Fibroblast of skin of back (primary cell): ENCODE measurements around the gene LDLRAD1. TPM values are rescaled to one million over a fixed set of nuclear protein-coding genes. Genes with fewer than 3 reads are reported as not detected.
"Not testable (repeated sequence)": the region's sequence is repeated elsewhere in the genome, so short reads cannot be mapped to it uniquely, and the experiment has no call there.

Source experiments
- DNase-seq: peaks from one replicate; pipeline ENCODE4 v3.0.0-alpha.2; 2013
- polyA plus RNA-seq, 2 experiments: library from polyadenylated mRNA; unstranded; fragments of 120-200 nt; gene quantifications; one replicate each; pipeline ENCODE4 v1.2.1, GENCODE V29; 2013; ENCODE audit not compliant: insufficient read length in 2 of 2

LDLRAD1 gene, protein sequence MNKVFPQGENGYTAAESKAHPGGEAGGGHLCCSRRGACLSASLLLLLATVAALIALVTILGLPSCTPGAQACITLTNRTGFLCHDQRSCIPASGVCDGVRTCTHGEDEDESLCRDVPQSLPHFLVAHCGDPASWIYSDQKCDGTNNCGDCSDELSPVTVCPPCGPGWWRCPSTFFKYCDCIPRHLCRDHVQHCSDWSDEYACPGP
- not detected for polyA plus RNA-seq (2013, experiment 1 of 2; ENCODE audit: insufficient read length)
- not detected for polyA plus RNA-seq (2013, experiment 2 of 2; ENCODE audit: insufficient read length)

DNA sequence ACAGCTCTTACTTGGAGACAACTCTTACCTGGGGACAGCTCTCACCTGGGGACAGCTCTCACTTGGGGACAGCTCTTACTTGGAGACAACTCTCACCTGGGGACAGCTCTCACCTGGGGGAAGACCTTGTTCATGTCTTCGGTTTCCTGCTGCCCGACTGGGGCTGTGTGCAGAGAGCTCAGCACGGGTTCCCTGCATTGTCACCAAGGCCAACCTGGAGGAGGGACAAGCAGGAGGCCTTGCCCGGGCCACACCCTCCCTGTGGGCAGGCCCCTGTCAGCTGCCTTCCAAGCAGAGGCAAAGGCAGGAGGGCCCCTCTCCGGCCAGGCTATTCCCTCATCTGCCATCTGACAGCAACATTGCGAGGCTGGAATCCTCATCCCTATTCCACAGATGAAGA, at the start of gene LDLRAD1:
TSS of gene LDLRAD1 (minus strand) at position 208 of the 400 bp plus-strand sequence. CDS start at position 134, 74 bp downstream.
- no peak for DNase-seq

DNA sequence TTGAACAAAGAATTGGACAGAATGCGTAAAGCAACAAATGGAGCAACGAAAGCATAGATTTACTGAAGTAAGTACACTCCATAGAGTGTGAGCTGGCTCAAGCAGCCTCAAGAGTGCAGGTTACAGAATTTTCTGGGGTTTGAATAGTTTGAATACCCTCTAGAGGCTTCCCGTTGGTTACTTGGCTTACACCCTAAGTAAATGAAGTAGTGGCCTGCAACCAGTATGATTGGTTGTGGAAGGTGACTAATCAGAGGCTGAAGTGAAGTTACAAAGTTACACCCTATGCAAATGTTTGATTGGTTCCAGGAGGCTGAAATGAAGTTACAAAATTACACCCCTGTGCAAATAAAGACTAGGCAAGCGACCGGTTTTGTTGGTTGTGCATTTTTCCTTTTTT, 46.3 kb upstream of the LDLRAD1 start:
- peak; percentile 18 for DNase-seq

DNA sequence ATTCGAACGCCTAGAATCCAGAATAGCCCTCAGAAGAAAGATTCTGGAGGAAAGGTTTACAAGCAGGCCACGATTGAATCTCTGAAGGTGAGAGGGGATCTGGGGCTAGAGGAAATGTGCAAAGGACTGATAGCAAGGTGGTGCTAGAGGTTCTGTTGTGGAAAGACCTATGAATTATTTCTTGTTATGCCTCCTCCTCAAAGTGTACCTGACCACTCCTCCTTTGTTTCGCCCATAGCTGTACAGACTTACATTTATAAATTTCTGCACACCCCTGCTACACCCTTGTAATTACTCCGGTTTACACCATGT, 36.4 kb upstream of the LDLRAD1 start:
- DNase-seq: no peak

DNA sequence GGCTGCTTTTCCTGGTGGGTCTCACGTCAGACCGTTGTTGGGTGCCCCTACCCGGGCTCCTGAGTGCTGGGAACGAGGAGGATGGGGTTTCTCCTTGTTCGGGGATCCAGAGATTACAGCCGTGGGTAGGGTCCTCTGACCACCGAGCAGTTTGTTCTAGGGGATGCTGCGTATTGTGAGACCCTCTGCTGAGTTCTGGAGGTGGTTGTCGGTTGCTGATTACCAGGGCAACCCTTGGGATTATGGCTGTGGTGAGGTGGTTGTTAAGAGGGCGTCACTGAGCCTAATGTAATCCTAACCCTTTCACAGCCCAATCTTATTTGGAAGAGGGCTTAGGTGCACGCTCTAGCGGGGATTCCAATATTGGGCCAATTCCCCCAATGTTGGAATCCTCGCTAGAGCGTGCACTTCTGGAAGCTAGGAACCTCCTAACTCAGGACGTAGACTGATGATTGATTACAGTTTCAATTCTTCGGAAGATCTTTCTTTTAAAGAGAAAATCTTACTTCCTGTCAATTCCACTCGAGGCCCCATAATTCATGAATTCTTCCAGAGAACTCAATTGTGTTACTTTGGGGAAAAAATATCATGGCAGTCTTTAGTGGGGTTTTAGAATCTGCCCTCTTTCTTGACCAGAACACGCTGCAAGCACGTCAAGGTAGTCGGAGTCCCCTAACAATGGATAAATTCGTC, 35.9 kb upstream of the LDLRAD1 start:
- peak; percentile 11 for DNase-seq

DNA sequence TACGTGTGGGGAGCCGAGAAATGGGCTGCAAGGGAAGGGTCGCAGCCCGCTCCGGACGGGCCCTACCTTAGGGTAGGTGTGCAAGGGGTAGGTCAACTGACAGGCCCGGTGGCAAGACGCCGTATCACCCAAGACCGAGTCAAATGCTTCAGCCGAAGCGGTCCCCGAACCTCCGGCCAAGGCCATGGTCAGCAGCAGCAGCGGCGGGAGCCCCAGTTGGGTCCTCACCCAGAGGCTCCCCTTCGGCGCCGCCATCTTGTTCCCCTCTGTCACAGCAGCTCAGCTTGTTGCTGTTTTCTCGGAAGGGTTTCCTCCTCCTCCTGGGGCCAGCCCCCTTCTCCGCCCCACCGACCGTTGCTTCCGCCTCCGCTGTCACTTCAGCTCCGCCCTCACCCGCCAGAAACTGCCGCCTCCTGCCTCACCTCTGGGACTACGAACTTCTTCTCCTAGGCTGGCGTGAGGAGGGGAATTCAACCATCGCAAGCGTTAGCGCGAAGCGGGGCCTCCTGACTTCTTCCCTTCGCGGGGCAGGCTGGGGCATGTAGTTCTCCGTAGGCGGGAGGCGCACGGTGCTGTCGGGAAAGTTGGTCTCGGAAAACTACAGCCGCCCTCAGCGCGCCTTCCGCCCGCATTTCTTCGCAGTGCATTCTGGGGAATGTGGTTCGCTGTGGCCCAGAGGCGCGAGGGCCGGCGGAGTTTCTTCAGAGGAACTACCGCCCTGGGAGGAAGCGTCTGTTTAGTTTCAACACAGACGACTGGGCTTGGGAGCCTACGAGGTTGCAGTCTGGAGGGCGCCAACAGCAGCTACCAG, 35.2 kb upstream of the LDLRAD1 start, which contains the start of the genes TCEANC2 and TMEM59:
TSS of gene TCEANC2 (plus strand) at position 675 of the 811 bp plus-strand sequence. CDS start 815 bp downstream, outside the sequence.
TSS of gene TMEM59 (minus strand) at position 271 of the 811 bp plus-strand sequence. CDS start at position 255, 16 bp downstream.
- peak; percentile 100 for DNase-seq

DNA sequence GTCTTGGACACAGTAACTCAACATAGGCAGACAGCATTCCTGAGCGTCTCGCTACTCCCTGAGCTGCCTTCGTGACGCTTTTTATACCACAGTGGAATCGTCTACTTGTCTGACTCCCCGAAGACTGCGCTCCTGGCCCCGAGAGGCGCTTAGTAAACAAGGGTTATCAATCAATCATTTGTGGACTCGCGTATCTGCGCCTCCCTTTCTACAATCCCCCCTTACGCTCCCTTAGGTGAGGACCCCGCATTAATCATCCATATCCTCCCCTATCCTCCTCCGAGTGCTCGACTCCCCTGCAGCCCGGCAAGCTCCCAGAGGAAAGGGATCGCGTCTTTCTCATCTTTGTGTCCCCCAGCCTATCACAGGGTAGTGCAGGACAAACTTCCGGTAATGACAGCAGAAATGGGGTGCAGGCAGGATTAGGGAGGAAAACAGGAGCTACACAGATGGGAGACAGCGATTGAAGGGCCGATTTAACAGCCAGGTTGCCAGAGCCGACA, 34.5 kb upstream of the LDLRAD1 start:
- peak; percentile 72 for DNase-seq

DNA sequence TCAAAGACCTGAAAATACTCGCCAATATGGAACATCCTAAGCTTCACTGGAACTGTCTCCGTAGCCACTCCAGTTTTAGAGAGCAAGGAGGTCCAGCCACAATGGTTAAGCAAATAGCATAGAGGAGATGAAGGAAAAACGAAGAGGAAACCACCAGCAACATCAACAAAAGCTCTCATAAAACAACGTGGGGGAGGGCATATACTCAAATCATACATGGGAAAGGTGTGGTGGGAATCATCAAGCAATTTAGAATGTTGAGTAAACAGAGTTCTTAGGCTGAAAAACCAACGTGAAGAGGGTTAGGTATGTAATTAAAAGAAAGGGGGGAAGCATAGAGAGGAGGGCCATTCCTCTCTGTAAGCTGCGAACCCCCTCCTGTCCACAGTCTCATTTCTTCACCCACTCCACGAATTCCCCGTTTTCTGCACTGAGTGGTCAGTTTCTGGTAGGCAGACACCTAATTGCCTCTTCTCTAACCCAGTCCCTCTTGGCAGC, 34.0 kb upstream of the LDLRAD1 start:
- DNase-seq: no peak

DNA sequence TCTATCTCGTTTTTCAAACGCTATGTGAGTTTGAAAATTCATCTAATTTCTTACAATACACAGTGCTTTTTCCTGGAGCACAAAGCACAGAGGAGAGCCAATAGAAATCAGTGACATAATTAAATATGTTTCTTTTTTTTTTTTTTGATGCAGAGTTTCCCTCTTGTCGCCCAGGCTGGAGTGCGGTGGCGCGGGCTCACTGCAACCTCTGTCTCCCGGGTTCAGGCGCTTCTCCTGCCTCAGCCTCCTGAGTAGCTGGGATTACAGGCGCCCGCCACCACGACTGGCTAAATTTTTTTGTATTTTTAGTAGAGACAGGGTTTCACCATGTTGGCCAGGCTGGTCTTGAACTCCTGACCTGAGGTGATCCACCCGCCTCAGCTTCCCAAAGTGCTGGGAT, 32.4 kb upstream of the LDLRAD1 start:
- DNase-seq: not testable (repeated sequence)

DNA sequence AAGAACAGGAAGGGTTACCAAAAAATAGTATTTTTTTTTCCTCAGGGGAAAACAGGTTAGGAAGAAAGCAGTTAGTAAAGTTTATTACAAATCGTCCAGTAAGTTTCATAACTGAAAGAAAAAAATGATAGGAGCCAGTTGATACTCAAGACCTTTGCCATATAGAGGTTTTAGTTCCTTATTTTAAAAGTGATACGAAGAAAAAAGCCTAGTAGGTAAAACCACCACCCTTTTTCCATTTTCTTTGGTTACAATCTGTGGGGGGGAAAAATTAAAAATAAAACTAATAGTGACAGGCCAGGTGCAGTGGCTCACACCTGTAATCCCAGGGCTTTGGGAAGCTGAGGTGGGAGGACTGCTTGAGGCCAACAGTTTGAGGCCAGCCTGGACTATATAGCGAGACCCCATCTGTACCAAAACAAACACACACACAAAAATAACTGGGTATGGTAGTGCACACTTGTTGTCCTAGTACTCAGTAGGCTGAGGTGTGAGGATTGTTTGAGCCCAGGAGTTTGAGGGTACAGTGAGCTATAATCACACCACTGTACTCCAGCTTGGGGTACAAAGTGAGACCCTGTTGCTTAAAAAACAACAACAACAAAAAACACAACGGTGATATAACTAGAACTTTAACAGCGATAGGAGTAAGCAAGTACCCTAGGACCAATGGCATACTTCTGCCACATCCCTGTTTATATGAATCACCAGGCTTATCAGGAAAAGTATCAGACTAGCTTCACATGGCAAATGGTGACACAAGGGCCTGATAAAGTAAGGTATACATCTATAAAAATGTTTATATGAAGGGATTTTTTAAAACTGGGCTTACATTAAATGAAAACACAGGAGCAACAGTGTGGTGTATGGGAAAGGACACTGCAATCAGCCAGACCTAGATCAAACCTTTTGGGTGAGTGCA, 29.7 kb upstream of the LDLRAD1 start:
- DNase-seq: no peak

DNA sequence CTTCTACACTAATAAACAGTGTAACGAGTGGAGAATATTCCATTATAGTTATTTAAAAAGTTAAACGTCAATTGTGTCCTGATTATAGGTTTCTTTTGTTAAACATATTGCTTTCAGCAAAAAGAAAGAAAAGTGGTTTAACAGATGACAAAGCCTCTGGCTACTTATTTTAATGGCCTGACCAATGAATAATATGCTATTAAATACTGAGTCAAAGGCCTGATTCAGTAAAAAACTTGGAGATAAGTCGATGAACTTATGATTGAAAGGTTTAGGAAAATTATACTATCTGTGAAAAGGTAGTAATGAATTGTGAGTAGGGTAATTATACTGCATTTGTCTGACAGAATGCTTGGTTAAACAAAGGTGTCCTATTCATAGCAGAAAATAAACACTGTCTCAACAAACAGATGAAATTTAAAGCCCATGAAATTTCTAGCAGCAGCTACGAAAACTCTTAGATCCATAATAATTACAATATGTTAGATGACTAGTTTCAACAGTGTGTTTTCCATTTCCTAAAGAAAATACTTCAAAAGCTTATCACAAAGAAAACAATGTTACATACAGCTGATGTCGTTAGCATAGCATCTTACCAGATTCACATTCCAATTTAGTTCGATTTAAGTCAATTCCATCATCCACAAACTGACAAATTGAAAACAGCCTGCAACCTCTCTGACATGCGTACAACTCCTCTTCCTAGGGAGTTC, 28.8 kb upstream of the LDLRAD1 start:
- peak; percentile 50 for DNase-seq

DNA sequence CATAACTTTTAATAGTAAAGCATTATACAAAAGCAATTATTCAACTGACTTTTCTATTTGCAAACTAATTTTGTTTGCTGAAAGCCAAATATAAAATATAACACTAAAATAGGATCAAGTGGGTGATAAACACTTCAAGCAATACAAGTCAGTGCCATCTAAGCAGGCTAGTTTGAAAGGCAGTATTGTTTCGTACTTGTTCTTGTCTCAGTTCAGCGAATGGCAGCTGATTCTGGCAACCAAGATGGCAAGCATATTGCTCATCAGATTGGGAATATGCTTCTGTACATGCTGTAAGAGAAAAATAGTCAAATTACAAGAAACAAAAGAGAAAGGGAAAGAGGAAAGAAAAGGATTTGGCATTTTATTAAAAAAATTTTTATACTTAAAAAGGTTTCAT, 27.5 kb upstream of the LDLRAD1 start:
- no peak for DNase-seq

DNA sequence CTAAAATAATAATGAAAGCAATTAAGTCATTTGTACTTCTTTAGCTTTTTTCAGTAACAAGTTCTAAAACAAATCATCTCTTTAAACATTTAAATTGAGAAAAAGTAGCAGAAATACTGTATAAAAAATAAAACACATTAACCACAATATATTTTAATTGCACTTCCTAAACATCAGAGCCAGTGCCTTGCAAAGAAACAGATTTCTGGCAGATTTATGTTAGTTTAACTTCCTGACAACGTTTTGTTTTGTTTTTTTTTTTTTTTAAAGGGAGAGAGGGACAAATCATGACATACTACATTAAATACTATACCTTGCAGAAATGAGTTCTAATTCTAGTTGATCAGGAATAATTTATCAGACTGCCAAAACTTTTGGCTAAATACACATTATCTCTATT, 23.8 kb upstream of the LDLRAD1 start:
- DNase-seq: no peak

DNA sequence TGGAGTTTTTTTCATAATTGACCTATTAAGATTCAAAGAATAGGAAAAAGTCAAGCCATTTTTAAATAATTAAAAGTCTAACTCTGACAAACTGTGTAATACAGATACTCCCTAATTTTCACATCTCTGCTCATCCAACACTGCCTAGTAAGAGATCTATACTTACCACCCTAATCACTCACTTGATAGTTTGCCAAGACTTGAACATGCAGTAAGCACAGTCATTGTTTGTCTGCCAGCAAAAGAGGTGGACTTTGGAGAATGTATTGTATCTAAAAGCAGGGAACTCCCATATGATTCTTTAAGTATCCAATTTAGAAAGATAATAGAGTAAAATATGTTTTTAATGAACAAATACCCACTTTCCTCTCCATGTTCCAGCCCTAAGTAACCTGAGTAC, 19.5 kb upstream of the LDLRAD1 start:
- DNase-seq: peak; percentile 11

DNA sequence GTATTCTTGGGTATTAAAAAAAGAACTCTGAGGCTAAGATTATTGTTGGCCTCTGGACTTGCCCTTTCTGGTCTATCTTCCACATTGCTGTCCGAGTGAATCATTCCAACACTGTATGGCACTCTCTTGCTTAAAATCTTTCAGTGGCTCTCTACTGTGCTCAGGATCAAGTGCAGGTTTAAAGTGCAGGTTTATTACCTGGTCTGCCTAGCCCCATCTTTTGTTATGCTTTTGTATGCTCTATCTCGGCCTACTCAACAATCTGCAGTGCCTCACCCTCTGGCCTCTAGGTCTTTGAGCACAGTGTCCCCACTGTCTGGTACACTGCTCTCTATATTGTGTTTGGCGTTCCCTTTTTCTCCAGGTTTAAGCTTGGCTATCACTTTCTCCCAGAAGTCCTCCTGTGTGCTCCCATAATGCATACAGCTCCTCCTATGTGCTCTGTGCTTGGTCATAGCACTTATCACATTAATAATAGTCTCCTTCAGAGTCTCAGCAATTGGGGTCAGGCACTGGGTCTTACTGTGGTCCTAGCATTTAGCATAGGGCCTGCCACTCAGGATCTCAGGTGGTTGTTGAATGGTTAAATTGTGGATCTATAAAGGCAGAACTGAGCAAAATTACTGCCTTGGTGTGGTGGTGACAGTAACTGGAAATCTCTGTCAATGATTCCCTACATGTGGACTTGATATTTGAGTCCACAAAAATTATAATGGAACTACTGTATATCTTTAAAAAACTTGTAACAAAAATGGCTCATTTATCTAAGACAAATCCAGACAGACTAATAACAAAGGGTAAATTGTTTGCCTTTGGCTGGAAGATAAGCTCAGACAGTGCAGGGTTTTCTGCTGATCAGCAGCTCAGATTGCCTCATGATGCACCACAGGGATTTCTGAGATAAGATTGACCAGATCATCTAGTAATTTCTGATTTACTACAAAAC, 10.6 kb upstream of the LDLRAD1 start:
- no peak for DNase-seq

DNA sequence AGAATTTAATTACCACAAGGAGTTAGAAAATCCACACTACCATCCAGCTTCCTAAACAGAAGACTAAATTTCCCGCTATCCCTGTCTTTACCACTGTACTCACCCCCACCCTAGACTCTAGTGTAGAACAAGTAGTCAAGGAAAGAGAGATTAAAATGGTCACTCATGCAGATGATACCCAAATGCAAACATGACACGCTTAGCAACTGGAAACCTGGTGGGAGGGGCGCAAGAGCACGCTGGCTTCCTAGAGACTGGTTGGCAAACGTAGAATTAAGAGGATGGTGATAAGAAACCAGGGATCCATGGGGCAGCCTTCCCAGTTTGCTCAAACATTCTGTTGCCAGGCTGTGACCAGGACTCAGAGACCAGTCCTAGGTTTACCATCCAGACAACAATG, 9.9 kb upstream of the LDLRAD1 start:
- no peak for DNase-seq

DNA sequence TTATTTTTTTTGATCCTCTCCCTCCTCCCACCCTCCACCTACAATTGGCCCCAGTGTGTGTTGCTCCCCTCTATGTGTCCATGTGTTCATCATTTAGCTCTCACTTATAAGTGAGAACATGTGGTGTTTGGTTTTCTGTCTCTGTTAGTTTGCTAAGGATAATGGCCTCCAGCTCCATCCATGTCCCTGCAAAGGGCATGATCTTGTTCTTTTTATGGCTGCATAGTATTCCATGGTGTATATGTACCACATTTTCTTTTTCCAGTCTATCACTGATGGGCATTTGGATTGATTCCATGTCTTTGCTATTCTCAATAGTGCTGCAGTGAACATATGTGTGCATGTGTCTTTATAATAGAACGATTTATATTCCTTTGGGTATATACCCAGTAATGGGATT, 6.8 kb upstream of the LDLRAD1 start:
- not testable (repeated sequence) for DNase-seq

DNA sequence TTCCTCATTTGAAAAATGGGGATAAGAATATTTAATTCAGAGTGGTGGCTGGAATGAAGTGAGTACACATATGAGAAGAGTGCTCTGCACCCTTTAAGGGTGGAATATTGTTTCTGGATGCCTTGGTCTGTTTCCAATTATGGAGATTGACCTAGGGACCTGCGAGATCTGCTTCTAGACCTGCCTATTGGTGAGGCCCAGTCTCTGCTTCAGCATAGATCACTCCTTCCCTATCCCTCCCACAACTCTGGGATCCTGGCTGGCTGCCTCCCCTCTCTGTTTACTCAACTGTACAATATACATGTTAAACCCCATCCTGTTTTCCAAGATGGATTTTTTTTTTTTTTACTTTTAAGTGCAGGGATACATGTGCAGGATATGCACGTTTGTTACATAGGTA, 6.4 kb upstream of the LDLRAD1 start:
- DNase-seq: no peak

DNA sequence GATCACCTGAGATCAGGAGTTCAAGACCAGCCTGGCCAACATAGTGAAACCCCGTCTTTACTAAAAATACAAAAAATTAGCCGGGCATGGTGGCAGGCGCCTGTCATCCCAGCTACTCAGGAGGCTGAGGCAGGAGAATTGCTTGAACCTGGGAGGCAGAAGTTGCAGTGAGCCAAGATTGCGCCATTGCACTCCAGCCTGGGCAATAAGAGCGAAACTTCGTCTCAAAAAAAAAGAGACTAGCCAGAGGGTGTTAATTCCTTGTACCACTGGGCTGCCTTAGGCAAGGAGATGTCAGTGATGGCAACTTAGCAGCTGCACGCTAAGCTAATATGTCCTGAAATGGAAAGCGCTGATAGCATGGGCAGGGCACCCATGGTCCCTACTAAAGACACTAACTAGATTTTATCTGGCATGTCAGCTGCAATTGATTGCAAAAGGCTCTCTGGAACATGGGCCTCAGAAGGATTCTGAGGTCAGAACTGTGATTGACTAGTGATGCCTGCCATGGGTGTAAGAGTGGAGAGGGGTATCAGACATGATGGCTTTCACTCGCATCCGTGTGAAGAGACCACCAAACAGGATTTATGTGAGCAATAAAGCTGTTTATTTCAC, 1.7 kb upstream of the LDLRAD1 start:
- DNase-seq: not testable (repeated sequence)

DNA sequence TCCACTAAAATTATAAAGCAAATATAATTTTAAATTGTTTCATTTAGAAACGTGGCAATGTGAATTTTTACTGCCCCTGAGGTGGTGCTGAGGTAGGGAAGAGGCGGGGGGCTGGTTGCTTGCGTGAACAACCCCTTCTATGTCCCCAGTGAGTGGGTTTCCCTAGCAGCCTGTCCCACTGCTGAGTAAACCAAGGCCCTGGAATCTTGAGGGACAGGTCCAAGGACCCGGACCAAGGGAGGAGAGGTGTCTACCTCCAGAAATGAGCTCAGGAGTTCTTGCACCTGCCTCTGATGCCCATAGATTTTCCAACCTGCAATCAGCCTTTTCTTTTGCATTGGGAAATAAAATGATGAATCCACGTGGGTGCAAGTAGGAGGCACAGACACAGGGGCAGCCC, 649 bp upstream of the LDLRAD1 start:
- no peak for DNase-seq
